A549 (cell line): ENCODE results near the gene MED12L. TPM values are rescaled to one million over a fixed set of nuclear protein-coding genes. Genes with fewer than 3 reads are reported as not detected.

Experiments used
- ATAC-seq, 2 experiments: fragments of 200-7000 bp in 1 of 2; fragments of >200 bp in 1 of 2; cut with Nextera tagmentation in 1 of 2; cut with Tn5 transposase in 1 of 2; 3 replicates each; pipeline versions ENCODE4 v1.8.0 to v1.9.1; 2018 to 2020; ENCODE audit warnings: mild to moderate bottlenecking in 1 of 2, moderate library complexity in 1 of 2
- CTCF ChIA-PET: fragments of 300-600 bp; sonication (Branson Sonifier 250); formaldehyde crosslinking; extraction: SDS; loops from one replicate; lab custom pipeline; 2021; ENCODE audit warnings: antibody characterized with exemption, inconsistent platforms; lab: Yijun Ruan, JAX
- POLR2A ChIA-PET: fragments of 350-600 bp; formaldehyde crosslinking; extraction: SDS; loops from one replicate; lab custom pipeline; 2021; ENCODE audit warnings: antibody characterized with exemption, inconsistent platforms; lab: Yijun Ruan, JAX
- DNase-seq, 2 experiments: peaks; one replicate each; pipeline versions ENCODE4 v3.0.0 to v3.0.0-alpha.2; 2011 to 2016; ENCODE audit warnings: low read depth in 1 of 2, low spot score in 1 of 2
- FAIRE-seq: peaks from 2 replicates; lab custom pipeline; 2011; peaks lifted over from hg19 to GRCh38; lab: Jason Lieb, UNC
- H3K27ac ChIP-seq, 2 experiments: fragments of >200 bp; sonication (Bioruptor Twin); formaldehyde crosslinking; 3 replicates each; pipeline ENCODE4 v1.5.1; 2016 to 2017
- H3K4me1 ChIP-seq: fragments of >200 bp; sonication (Bioruptor Twin); formaldehyde crosslinking; 3 replicates; pipeline ENCODE4 v1.6.1; 2016
- H3K4me2 ChIP-seq: fragments of >200 bp; sonication (Bioruptor Twin); formaldehyde crosslinking; 3 replicates; pipeline ENCODE4 v1.6.1; 2016
- H3K4me3 ChIP-seq: fragments of >200 bp; sonication (Bioruptor Twin); formaldehyde crosslinking; 3 replicates; pipeline ENCODE4 v1.5.1; 2016
- H3K9me3 ChIP-seq: fragments of >200 bp; sonication (Bioruptor Twin); formaldehyde crosslinking; 3 replicates; pipeline ENCODE4 v1.6.1; 2016
- BHLHE40 ChIP-seq: IDR thresholded peaks from 2 replicates; pipeline ENCODE4 v1.6.1; 2012; ENCODE audit warnings: low read depth, low read length, inconsistent platforms
- ELK1 ChIP-seq: fragments of 150-350 bp; IDR thresholded peaks from 2 replicates; pipeline ENCODE4 v1.6.1; 2014; ENCODE audit warnings: low read depth, mild to moderate bottlenecking, low read length
- EP300 ChIP-seq, 2 experiments: fragments of >200 bp; sonication (Bioruptor Twin); formaldehyde crosslinking; IDR thresholded peaks; 2 replicates in 1 of 2; 3 replicates in 1 of 2; pipeline ENCODE4 v1.6.1; 2016 to 2017
- HOXA7 ChIP-seq: fragments of 250-450 bp; sonication (Bioruptor Pico); IDR thresholded peaks from 2 replicates; pipeline ENCODE4 v1.5.0; 2020; ENCODE audit warnings: mild to moderate bottlenecking, moderate library complexity
- HOXB13 ChIP-seq: fragments of 250-450 bp; sonication (Bioruptor Pico); IDR thresholded peaks from 2 replicates; pipeline ENCODE4 v1.5.0; 2020; ENCODE audit warnings: low read depth, mild to moderate bottlenecking, moderate library complexity
- HOXB5 ChIP-seq: fragments of 250-450 bp; sonication (Bioruptor Pico); IDR thresholded peaks from 2 replicates; pipeline ENCODE4 v1.5.0; 2020; ENCODE audit warnings: mild to moderate bottlenecking, moderate library complexity
- JUN ChIP-seq, 2 experiments: fragments of >200 bp; sonication (Bioruptor Twin); formaldehyde crosslinking; IDR thresholded peaks; 2 replicates in 1 of 2; 3 replicates in 1 of 2; pipeline ENCODE4 v1.6.1; 2016 to 2017
- MAFK ChIP-seq: fragments of 450-650 bp; IDR thresholded peaks from 2 replicates; pipeline ENCODE4 v1.6.1; 2014; ENCODE audit not compliant: partially characterized antibody
- MAX ChIP-seq: IDR thresholded peaks from 2 replicates; pipeline ENCODE4 v1.6.1; 2012
- NPAS2 ChIP-seq: fragments of 250-450 bp; sonication (Bioruptor Pico); IDR thresholded peaks from 2 replicates; pipeline ENCODE4 v1.8.0; 2022; ENCODE audit warnings: mild to moderate bottlenecking, moderate library complexity, borderline replicate concordance
- POLR2A ChIP-seq: IDR thresholded peaks from 2 replicates; pipeline ENCODE4 v1.6.1; 2012; ENCODE audit warnings: mild to moderate bottlenecking, low read length
- RARB ChIP-seq: fragments of 250-450 bp; sonication (Bioruptor Pico); IDR thresholded peaks from 2 replicates; pipeline ENCODE4 v1.8.0; 2021; ENCODE audit warnings: mild to moderate bottlenecking, moderate library complexity
- REST ChIP-seq: fragments of 200-600 bp; sonication (generic); IDR thresholded peaks from 2 replicates; pipeline ENCODE4 v1.6.1; 2016; ENCODE audit warnings: antibody characterized with exemption, mild to moderate bottlenecking, moderate library complexity
- RFX5 ChIP-seq: fragments of 450-650 bp; IDR thresholded peaks from 2 replicates; pipeline ENCODE4 v1.7.1; 2014; ENCODE audit warnings: antibody characterized with exemption, mild to moderate bottlenecking, moderate library complexity
- RNF2 ChIP-seq: fragments of 200-600 bp; sonication (generic); IDR thresholded peaks from 2 replicates; pipeline ENCODE4 v1.6.1; 2016; ENCODE audit warnings: low read depth, mild to moderate bottlenecking, antibody characterized with exemption, moderate library complexity, borderline replicate concordance
- ZNF302 ChIP-seq: fragments of 250-450 bp; sonication (Bioruptor Pico); IDR thresholded peaks from 2 replicates; pipeline ENCODE4 v1.9.0; 2021; ENCODE audit warnings: inconsistent platforms, mild to moderate bottlenecking, moderate library complexity
- ZSCAN20 ChIP-seq: fragments of 250-450 bp; sonication (Bioruptor Pico); IDR thresholded peaks from 2 replicates; pipeline ENCODE4 v1.8.0; 2022; ENCODE audit warnings: mild to moderate bottlenecking, moderate library complexity
- WGBS: methylation state at CpG from one replicate; pipeline ENCODE4 v1.1.6; 2017; ENCODE audit errors: missing lambda C conversion rate; 5-methylcytosine and 5-hydroxymethylcytosine counted together
- polyA plus RNA-seq, 4 experiments: library from polyadenylated mRNA; depleted of rRNA in 3 of 4; stranded (reverse); fragments of >200 nt; fragmentation: RNase III in 1 of 4; extraction: RNeasy Plus Mini Kit Qiagen cat#74134 plus additional on column Dnase treatment in 1 of 4; gene quantifications; 2 replicates in 3 of 4; 3 replicates in 1 of 4; pipeline ENCODE4 v1.2.3, GENCODE V29; 2011 to 2017
- TF ChIP-seq, protein P1 (sequence below): fragments of >200 bp; sonication (Bioruptor Twin); formaldehyde crosslinking; IDR thresholded peaks from 2 replicates; pipeline ENCODE4 v1.6.1; 2016

The MED12L gene
- polyA plus RNA-seq, 2 of the 4 experiments (the other 2 are of a cell fraction) = 0.32 to 0.63 TPM

DNA sequence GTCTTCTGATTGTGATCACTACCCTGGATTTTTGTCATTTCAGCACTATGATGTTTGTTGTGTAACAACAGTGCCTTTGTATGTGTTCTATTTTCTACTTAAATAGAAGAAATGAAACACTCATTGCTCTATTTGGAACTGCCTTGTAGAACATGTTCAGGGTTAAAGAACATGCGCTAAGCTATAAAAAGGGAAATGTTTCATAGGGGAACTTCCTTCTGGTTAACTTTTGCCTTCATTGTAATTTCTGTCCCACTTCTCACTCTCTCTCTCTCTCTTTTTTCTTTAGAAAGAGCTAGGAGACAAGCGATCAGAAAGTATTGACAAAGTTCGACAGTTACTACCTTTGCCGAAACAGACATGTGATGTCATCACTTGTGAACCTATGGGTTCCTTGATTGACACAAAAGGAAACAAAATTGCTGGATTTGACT lies 299.3 kb downstream of the MED12L start, which contains the start of gene P2RY12:
Gene P2RY12 (minus strand): TSS at position 13 of the 434 bp plus-strand sequence. CDS start 45,908 bp downstream, outside the sequence.
- 87% methylated on average over 4 of the region's 4 CpGs for WGBS
- TF ChIP-seq, protein P1, sequence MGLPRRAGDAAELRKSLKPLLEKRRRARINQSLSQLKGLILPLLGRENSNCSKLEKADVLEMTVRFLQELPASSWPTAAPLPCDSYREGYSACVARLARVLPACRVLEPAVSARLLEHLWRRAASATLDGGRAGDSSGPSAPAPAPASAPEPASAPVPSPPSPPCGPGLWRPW = no peak
- peak; percentile 48 for TF ChIP-seq MAFK
- no peak for TF ChIP-seq JUN (IDR thresholded peaks at IDR 0.05)
- Histone ChIP-seq H3K27ac (no peak within 1 kb of the TSS), H3K9me3 (no peaks in the 10 kb centered on the region), H3K4me3 (no peak within 1 kb of the TSS), H3K4me2 (no peak within 1 kb of the TSS), H3K4me1 (no peaks in the 10 kb centered on the region)
- no peak for DNase-seq
- ChIA-PET CTCF (no interaction called here), POLR2A (interaction anchor here (0.7 kb wide), 1 partner anchor 203 kb away, joined by 3 read pairs; no protein-coding TSS in a partner anchor)
- no peak for FAIRE-seq
- ATAC-seq = no peak

- CTCF ChIA-PET = interaction anchor here (0.6 to 1.2 kb wide), 2 partner anchors 61 to 157 kb away, joined by 3 read pairs; no protein-coding TSS in a partner anchor
- no peak for ATAC-seq
- POLR2A ChIA-PET = no interaction called here
- no peak for DNase-seq
- 96% methylated on average over 4 of the region's 4 CpGs for WGBS
- no peak for FAIRE-seq
- no peaks in the 10 kb centered on the region for H3K4me1 ChIP-seq
- no peak overlapping the region for H3K27ac ChIP-seq
- H3K4me3 ChIP-seq = no peak overlapping the region
- H3K9me3 ChIP-seq = no peaks in the 10 kb centered on the region
- no peak overlapping the region for H3K4me2 ChIP-seq
- TF ChIP-seq HOXA7 (no peak), POLR2A (no peak), RARB (CRISPR knock-in tag) (no peak), BHLHE40 (no peak), MAX (no peak), RNF2 (no peak), HOXB5 (CRISPR knock-in tag) (no peak), RFX5 (no peak), JUN (IDR thresholded peaks at IDR 0.05) (no peak), ZNF302 (CRISPR knock-in tag) (no peak), EP300 (IDR thresholded peaks at IDR 0.05) (no peak), MAFK (no peak)
These were observed 300.6 kb downstream of the MED12L start for GRCh38 chr3:151386056-151386455.

- TF ChIP-seq NPAS2 (CRISPR knock-in tag) (no peak), HOXB13 (CRISPR knock-in tag) (no peak), JUN (IDR thresholded peaks at IDR 0.05) (no peak), ELK1 (no peak), REST (no peak), ZSCAN20 (CRISPR knock-in tag) (no peak), RFX5 (no peak)
- TF ChIP-seq, protein P1 = no peak
- TF ChIP-seq, all 56 proteins: peak for 0
- 82% methylated on average over 5 of the region's 5 CpGs for WGBS
- no peak overlapping the region for H3K4me3 ChIP-seq
- no peak overlapping the region for H3K27ac ChIP-seq
- ChIA-PET POLR2A (no interaction called here), CTCF (no interaction called here)
- FAIRE-seq (no peak), ATAC-seq (no peak), DNase-seq (no peak)
- no peaks in the 10 kb centered on the region for H3K4me1 ChIP-seq
- no peak overlapping the region for H3K4me2 ChIP-seq
- H3K9me3 ChIP-seq = no peaks in the 10 kb centered on the region
These were observed 302.0 kb downstream of the MED12L start for GRCh38 chr3:151387432-151387831.
